Calu3 (cell line): Measurements from ENCODE around the gene PHF2. TPM values are rescaled to one million over a fixed set of nuclear protein-coding genes. Genes with fewer than 3 reads are reported as not detected.

Source experiments
- BruUV-seq: library from RNA; stranded (reverse); fragments of 400-500 nt; replicated peaks from 2 replicates; lab custom pipeline; 2021; lab: Mats Ljungman, UMichigan
- CTCF ChIA-PET: fragments of 300-600 bp; sonication (Branson Sonifier 250); formaldehyde crosslinking; loops from one replicate; lab custom pipeline; 2022; ENCODE audit warnings: antibody characterized with exemption; lab: Charles Lee
- DNase-seq: peaks from one replicate; pipeline ENCODE4 v3.0.0; 2022
- H3K27ac Mint-ChIP-seq: one replicate; pipeline ENCODE4 v1.8.0; 2022; ENCODE audit warnings: mixed read lengths; ENCODE audit not compliant: unreplicated experiment
- H3K27me3 Mint-ChIP-seq: one replicate; pipeline ENCODE4 v1.8.0; 2022; ENCODE audit warnings: mixed read lengths; ENCODE audit not compliant: unreplicated experiment
- H3K36me3 Mint-ChIP-seq: one replicate; pipeline ENCODE4 v1.8.0; 2022; ENCODE audit warnings: mild to moderate bottlenecking, moderate library complexity, mixed read lengths; ENCODE audit not compliant: insufficient read depth, unreplicated experiment
- H3K4me1 Mint-ChIP-seq: one replicate; pipeline ENCODE4 v1.8.0; 2022; ENCODE audit warnings: mild to moderate bottlenecking, low read depth, mixed read lengths; ENCODE audit not compliant: unreplicated experiment
- H3K4me3 Mint-ChIP-seq: one replicate; pipeline ENCODE4 v1.8.0; 2022; ENCODE audit warnings: mild to moderate bottlenecking, low read depth, moderate library complexity, mixed read lengths; ENCODE audit not compliant: unreplicated experiment
- H3K9me3 Mint-ChIP-seq: one replicate; pipeline ENCODE4 v1.8.0; 2022; ENCODE audit warnings: low read depth, mixed read lengths; ENCODE audit not compliant: unreplicated experiment
- intact Hi-C: fragments of 100-400 bp; cut with micrococcal nuclease; formaldehyde crosslinking; loops from one replicate; pipeline ENCODE4 v1.10.0; 2022; ENCODE audit not compliant: unreplicated experiment
- total RNA-seq: library from RNA; stranded (reverse); gene quantifications from 2 replicates; pipeline ENCODE4 v1.2.3, GENCODE V29; 2022
- TF ChIP-seq, protein P1 (sequence below): fragments of 200-600 bp; IDR thresholded peaks from one replicate; pipeline ENCODE4 v1.8.0; 2022; ENCODE audit warnings: antibody characterized with exemption; ENCODE audit not compliant: unreplicated experiment

PHF2 gene
- total RNA-seq, 1 experiment from 2014 or later, result 13.9 TPM

DNA sequence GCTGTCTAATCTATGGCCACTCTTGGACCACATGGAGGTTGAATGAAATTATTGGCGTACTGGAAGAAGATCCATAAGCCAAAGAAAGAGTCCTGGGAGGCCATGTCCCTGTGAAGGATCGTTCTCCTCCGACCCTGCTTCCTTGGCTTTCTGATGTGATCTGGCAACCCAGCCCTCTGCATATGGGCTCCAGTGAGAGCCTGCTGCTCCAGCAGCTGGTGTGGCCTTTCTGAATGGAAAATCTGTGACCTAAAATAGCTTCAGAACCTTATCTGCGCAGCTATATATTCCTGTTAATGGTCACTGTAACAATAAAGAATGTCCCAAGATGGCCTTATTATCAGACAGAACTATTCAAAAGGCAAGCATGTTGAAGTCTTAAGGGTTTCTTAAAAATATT lies 40.2 kb upstream of the PHF2 start:
- Mint-ChIP-seq H3K27me3 (no peaks in the 10 kb centered on the region), H3K27ac (no peak overlapping the region), H3K4me1 (no peaks in the 10 kb centered on the region), H3K36me3 (peaks cover 11% of the 10 kb centered on the region), H3K9me3 (no peaks in the 10 kb centered on the region), H3K4me3 (no peak overlapping the region)
- CTCF ChIA-PET, result no interaction called here
- intact Hi-C loops, result no loop called here
- TF ChIP-seq, protein P1, sequence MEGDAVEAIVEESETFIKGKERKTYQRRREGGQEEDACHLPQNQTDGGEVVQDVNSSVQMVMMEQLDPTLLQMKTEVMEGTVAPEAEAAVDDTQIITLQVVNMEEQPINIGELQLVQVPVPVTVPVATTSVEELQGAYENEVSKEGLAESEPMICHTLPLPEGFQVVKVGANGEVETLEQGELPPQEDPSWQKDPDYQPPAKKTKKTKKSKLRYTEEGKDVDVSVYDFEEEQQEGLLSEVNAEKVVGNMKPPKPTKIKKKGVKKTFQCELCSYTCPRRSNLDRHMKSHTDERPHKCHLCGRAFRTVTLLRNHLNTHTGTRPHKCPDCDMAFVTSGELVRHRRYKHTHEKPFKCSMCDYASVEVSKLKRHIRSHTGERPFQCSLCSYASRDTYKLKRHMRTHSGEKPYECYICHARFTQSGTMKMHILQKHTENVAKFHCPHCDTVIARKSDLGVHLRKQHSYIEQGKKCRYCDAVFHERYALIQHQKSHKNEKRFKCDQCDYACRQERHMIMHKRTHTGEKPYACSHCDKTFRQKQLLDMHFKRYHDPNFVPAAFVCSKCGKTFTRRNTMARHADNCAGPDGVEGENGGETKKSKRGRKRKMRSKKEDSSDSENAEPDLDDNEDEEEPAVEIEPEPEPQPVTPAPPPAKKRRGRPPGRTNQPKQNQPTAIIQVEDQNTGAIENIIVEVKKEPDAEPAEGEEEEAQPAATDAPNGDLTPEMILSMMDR, result no peak
- no peak for DNase-seq
- BruUV-seq, result no TSS peak

DNA sequence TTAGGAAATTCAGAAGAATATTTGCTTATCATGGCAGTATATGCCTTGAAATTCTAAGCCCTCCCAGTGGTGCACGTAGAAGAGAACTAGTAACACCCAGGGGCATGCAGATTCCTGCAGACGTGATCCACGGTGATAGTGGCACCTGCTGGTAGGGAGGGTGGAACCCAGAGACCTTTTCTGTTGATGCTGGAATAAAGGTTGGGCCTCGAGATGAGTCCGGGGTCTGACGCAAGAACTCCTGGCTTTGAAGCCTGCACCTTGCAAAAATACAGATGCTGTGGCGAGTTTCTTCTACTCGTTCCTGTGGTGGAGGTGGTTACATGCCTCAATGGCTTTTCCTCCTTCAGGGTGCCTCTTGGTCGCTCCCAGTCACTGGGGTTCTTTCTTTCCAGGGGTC lies 39.5 kb upstream of the PHF2 start:
- no peak overlapping the region for H3K27ac Mint-ChIP-seq
- BruUV-seq, result no TSS peak
- DNase-seq, result no peak
- no peak overlapping the region for H3K4me3 Mint-ChIP-seq
- no peaks in the 10 kb centered on the region for H3K4me1 Mint-ChIP-seq
- H3K9me3 Mint-ChIP-seq, result no peaks in the 10 kb centered on the region
- peaks cover 11% of the 10 kb centered on the region for H3K36me3 Mint-ChIP-seq
- no peaks in the 10 kb centered on the region for H3K27me3 Mint-ChIP-seq
- CTCF ChIA-PET, result no interaction called here
- intact Hi-C loops, result no loop called here
- TF ChIP-seq, protein P1, result no peak

DNA sequence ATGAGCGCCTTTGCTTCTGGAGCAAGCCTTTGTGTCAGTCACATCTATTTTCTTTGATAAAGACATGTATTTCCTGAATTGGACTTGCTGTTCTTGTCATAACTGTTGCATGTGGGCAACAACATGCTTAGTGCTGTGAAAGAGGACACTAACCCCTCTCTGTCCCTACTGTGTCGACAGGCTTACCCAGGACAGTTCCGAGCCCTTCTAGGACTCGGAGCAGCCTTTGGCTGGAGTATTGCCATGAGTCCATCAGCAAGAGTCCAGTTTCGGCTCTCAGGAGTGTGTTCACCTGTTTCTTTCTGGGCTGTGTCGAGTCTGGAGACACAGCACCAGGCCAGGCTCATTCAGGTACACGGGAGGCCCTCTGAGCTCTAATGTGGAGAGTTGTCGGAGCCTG lies 36.1 kb upstream of the PHF2 start:
- Mint-ChIP-seq H3K27me3 (no peaks in the 10 kb centered on the region), H3K27ac (no peak overlapping the region), H3K4me1 (no peaks in the 10 kb centered on the region), H3K36me3 (peaks cover 5% of the 10 kb centered on the region), H3K9me3 (no peaks in the 10 kb centered on the region), H3K4me3 (no peak overlapping the region)
- no TSS peak for BruUV-seq
- DNase-seq, result no peak
- CTCF ChIA-PET, result no interaction called here
- TF ChIP-seq, protein P1, result no peak
- intact Hi-C loops, result no loop called here

DNA sequence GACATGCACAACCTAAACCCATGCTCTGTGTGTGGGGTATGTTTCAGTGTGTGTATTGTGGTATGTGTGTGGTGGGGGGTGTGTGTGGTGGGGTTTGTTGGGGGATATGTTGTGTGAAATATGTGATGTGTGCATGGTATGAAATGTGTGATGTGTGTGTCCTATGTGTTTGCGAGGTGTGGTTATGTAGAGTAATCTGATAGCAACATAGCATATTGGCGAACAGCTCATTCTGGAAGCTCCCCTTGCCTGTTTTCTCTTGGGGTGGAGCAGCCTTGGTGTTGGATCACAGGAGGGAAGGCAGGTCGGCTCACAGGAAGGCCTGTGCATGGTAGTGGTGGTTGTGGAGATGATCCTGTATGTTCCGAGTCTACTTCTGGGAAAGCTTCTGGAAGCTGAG lies 35.4 kb upstream of the PHF2 start:
- Mint-ChIP-seq H3K9me3 (no peaks in the 10 kb centered on the region), H3K27me3 (no peaks in the 10 kb centered on the region), H3K4me3 (no peak overlapping the region), H3K27ac (no peak overlapping the region), H3K36me3 (peaks cover 5% of the 10 kb centered on the region), H3K4me1 (no peaks in the 10 kb centered on the region)
- CTCF ChIA-PET, result no interaction called here
- intact Hi-C loops, result no loop called here
- no peak for DNase-seq
- BruUV-seq, result no TSS peak
- TF ChIP-seq, protein P1, result no peak
